Activated B cell treated with CpG ODN at 0.5 μM for 24 hours (primary cell): ENCODE measurements around the gene FAF2. TPM values are rescaled to one million over a fixed set of nuclear protein-coding genes. Genes with fewer than 3 reads are reported as not detected.

ENCODE experiments used
- ATAC-seq: fragments of 200-7000 bp; cut with Tn5 transposase; one replicate; pipeline ENCODE4 v1.10.0; 2021; ENCODE audit warnings: low read depth, mild to moderate bottlenecking, moderate library complexity
- CTCF ChIA-PET: fragments of 350-600 bp; sonication (Branson Sonifier 250); formaldehyde crosslinking; loops from one replicate; lab custom pipeline; 2021; ENCODE audit warnings: antibody characterized with exemption; lab: Charles Lee
- POLR2A ChIA-PET: fragments of 350-600 bp; sonication (Branson Sonifier 250); formaldehyde crosslinking; loops from one replicate; lab custom pipeline; 2021; ENCODE audit warnings: antibody characterized with exemption; lab: Charles Lee
- DNase-seq: peaks from one replicate; pipeline ENCODE4 v3.0.0; 2022
- H3K27ac Mint-ChIP-seq: one replicate; pipeline ENCODE4 v1.8.0; 2020; ENCODE audit warnings: mixed read lengths
- H3K27me3 Mint-ChIP-seq: one replicate; pipeline ENCODE4 v1.8.0; 2021; ENCODE audit warnings: mixed read lengths
- H3K36me3 Mint-ChIP-seq: one replicate; pipeline ENCODE4 v1.8.0; 2021; ENCODE audit warnings: low read depth, mixed read lengths
- H3K4me1 Mint-ChIP-seq: one replicate; pipeline ENCODE4 v1.8.0; 2021; ENCODE audit warnings: mixed read lengths
- H3K4me3 Mint-ChIP-seq: one replicate; pipeline ENCODE4 v1.8.0; 2020; ENCODE audit warnings: mild to moderate bottlenecking, mixed read lengths
- H3K9me3 Mint-ChIP-seq: one replicate; pipeline ENCODE4 v1.8.0; 2020; ENCODE audit warnings: mixed read lengths
- intact Hi-C: fragments of 100-400 bp; cut with micrococcal nuclease; formaldehyde crosslinking; loops from one replicate; pipeline ENCODE4 v1.15.1; 2024
- total RNA-seq: library from RNA; stranded (reverse); gene quantifications from 2 replicates; pipeline ENCODE4 v1.2.3, GENCODE V29; 2022
- TF ChIP-seq, protein P1 (sequence below): fragments of 200-600 bp; IDR thresholded peaks from one replicate; pipeline ENCODE4 v1.8.0; 2022; ENCODE audit warnings: antibody characterized with exemption, mild to moderate bottlenecking

FAF2 gene
- total RNA-seq, 1 donor from 2014 or later: 39.0 TPM

DNA sequence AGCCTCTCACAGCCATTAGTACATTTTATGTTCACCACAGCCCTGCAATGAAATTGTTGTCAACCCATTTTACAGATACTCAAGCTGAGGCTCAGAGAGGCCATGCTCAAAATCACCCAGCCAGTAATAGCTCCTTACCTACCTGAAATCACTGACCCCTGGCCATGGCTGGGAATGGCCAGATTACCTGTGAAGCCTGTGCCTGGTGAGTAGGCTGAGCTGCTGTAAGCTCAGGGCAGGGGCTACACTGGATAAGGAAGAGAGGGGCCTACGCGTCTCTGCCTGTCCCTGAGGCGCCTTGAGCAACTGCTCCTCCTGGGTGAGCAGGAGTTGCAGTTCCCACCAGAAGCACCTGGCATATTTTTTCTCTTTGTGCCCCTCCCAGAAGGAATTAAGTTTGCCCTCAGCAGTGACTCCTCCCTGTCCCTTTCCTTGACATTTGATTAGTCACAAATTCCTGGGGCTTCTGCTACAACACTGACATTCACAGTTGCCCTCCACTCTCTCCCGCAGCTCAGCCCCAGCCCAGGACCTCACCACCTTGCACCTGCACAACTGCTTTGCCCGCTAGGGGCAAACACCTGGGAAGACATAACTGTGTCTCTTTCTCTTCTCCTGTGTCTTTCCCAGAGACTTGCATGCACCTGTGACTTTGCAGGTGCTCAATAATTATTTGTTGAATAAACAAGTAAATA is 37.6 kb upstream of the FAF2 start:
- intact Hi-C loops: no loop called here
- ChIA-PET POLR2A (no interaction called here), CTCF (no interaction called here)
- Mint-ChIP-seq H3K27me3 (no peaks in the 10 kb centered on the region), H3K4me3 (no peak overlapping the region), H3K4me1 (peaks cover 17% of the 10 kb centered on the region), H3K27ac (no peak overlapping the region), H3K36me3 (peaks cover 33% of the 10 kb centered on the region), H3K9me3 (no peaks in the 10 kb centered on the region)
- ATAC-seq: no peak
- TF ChIP-seq, protein P1, sequence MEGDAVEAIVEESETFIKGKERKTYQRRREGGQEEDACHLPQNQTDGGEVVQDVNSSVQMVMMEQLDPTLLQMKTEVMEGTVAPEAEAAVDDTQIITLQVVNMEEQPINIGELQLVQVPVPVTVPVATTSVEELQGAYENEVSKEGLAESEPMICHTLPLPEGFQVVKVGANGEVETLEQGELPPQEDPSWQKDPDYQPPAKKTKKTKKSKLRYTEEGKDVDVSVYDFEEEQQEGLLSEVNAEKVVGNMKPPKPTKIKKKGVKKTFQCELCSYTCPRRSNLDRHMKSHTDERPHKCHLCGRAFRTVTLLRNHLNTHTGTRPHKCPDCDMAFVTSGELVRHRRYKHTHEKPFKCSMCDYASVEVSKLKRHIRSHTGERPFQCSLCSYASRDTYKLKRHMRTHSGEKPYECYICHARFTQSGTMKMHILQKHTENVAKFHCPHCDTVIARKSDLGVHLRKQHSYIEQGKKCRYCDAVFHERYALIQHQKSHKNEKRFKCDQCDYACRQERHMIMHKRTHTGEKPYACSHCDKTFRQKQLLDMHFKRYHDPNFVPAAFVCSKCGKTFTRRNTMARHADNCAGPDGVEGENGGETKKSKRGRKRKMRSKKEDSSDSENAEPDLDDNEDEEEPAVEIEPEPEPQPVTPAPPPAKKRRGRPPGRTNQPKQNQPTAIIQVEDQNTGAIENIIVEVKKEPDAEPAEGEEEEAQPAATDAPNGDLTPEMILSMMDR: no peak
- DNase-seq: no peak

DNA sequence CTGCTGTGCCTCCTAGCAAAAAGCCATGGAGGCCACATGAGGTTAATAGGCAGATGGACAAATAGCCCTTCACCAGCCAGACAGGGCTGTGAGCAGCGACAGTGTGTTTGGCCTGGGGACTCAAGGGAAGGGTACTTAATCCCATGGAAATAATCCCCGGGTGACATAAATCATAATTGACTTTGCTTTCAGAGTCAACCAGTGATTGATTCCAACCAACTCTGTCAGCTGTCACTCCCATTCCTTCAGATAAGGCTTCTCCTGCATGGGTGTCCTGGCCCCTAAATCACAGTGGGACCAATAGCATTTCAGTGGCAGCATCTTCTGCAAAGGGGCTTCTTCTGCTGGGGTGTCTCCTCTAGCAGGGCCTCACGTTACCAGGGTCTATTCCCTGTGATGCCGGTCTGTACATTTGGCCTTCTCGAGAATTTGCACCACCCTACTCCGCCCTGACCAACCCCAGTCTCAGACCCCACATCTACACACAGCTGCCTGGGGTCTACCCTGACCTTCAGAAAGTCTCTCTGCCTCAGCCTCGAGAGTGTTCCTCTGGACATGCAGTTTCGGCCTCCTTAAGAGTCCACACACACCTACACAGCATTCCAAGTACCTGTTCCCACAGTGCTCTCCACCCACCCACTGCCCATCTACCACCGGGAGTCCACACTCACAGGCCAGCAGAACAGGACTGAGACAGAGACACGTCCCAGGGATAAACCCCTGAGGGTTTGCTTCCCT is 35.5 kb upstream of the FAF2 start:
- TF ChIP-seq, protein P1: no peak
- peaks cover 15% of the 10 kb centered on the region for H3K36me3 Mint-ChIP-seq
- no peak overlapping the region for H3K4me3 Mint-ChIP-seq
- ChIA-PET POLR2A (interaction anchor here (1.1 kb wide), 1 partner anchor 124 kb away, joined by 3 read pairs; the partner anchor contains the start of gene RNF44), CTCF (no interaction called here)
- no peaks in the 10 kb centered on the region for H3K9me3 Mint-ChIP-seq
- no peak for ATAC-seq
- H3K4me1 Mint-ChIP-seq: peaks cover 26% of the 10 kb centered on the region
- no peak for DNase-seq
- no peaks in the 10 kb centered on the region for H3K27me3 Mint-ChIP-seq
- intact Hi-C loops: no loop called here
- H3K27ac Mint-ChIP-seq: no peak overlapping the region

DNA sequence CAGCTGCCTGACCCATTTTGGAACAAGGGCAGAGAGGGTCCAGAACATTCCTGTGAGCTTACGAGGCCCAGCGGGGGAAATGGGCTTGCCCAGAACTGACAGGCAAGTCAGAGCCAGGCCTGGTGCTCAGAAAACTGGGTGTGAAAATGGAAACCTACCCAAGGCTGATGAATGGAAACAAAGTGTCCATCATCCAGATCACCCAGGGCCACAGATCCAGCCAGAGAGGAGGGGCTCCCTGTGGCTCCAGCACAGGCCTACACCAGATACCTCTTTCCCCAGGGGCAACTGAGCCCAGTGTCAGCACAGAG is 35.0 kb upstream of the FAF2 start:
- TF ChIP-seq, protein P1: no peak
- peaks cover 12% of the 10 kb centered on the region for H3K36me3 Mint-ChIP-seq
- DNase-seq (no peak), ATAC-seq (no peak)
- H3K4me1 Mint-ChIP-seq: peaks cover 26% of the 10 kb centered on the region
- H3K27me3 Mint-ChIP-seq: no peaks in the 10 kb centered on the region
- intact Hi-C loops: no loop called here
- H3K27ac Mint-ChIP-seq: no peak overlapping the region
- no peaks in the 10 kb centered on the region for H3K9me3 Mint-ChIP-seq
- ChIA-PET POLR2A (interaction anchor here (1.1 kb wide), 1 partner anchor 124 kb away, joined by 3 read pairs; the partner anchor contains the start of gene RNF44), CTCF (no interaction called here)
- H3K4me3 Mint-ChIP-seq: no peak overlapping the region

DNA sequence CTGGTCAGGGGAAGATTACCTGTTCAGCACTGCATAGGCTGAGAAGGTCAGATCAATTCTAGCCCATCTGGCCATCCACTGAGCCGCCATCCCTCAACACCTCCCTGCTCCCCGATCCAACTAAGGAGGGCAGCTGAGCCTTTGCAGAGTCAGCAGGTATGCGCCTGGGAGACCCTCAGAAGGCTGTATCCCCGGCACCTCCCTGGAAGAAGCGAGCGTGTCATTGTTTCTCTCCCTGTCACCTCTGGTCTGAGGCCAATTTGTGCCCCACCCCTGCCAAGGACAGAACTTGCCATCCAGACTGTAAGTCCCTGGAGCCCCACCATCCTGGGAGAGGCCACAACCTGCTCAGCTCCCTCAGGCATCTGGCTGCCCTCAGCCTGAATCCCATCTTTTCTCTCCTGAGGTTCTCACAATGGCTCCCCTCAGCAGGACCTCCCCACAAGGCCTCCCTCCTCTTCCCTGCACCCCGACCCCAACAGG is 34.4 kb upstream of the FAF2 start:
- Mint-ChIP-seq H3K27me3 (no peaks in the 10 kb centered on the region), H3K4me3 (no peak overlapping the region), H3K36me3 (peaks cover 12% of the 10 kb centered on the region), H3K9me3 (no peaks in the 10 kb centered on the region), H3K4me1 (peaks cover 26% of the 10 kb centered on the region), H3K27ac (no peak overlapping the region)
- ChIA-PET CTCF (interaction anchor here (0.6 kb wide), 1 partner anchor 648 kb away, joined by 3 read pairs; no protein-coding TSS in a partner anchor), POLR2A (no interaction called here)
- DNase-seq (no peak), ATAC-seq (no peak)
- intact Hi-C loops: no loop called here
- TF ChIP-seq, protein P1: no peak

DNA sequence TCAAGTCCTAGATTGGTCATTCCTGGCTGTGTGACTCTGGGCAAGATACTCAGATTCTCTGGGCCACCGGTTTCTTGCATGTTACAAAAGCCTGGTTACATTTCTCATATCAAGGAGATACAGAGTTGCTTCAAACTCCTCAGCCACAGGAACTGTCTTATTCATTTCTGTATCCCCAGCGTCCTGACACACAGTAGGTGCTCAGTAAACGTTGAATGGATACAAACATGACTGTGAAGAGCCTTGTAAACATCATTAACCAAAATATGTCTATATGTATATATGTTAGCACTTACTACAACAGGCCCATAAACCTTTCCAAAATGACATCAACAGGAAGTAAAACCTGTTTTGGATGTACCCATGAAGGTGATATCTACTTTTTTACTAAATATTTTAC is 33.5 kb upstream of the FAF2 start:
- H3K9me3 Mint-ChIP-seq: no peaks in the 10 kb centered on the region
- ATAC-seq (no peak), DNase-seq (no peak)
- intact Hi-C loops: no loop called here
- TF ChIP-seq, protein P1: no peak
- H3K27me3 Mint-ChIP-seq: no peaks in the 10 kb centered on the region
- H3K4me3 Mint-ChIP-seq: peak overlapping the region; percentile 53
- POLR2A ChIA-PET: interaction anchor here (0.6 kb wide), 1 partner anchor 795 kb away, joined by 3 read pairs; no protein-coding TSS in a partner anchor
- CTCF ChIA-PET: no interaction called here
- H3K27ac Mint-ChIP-seq: peak overlapping the region; percentile 1
- peaks cover 7% of the 10 kb centered on the region for H3K36me3 Mint-ChIP-seq
- H3K4me1 Mint-ChIP-seq: peaks cover 26% of the 10 kb centered on the region
